GM18858 (cell line): ENCODE data around the gene CHPF2.

Experiments used
- ATAC-seq: cut with Tn5 transposase; IDR thresholded peaks from one replicate; pipeline ENCODE4 v1.9.1; 2021; ENCODE audit not compliant: unreplicated experiment

The CHPF2 gene

GRCh38 chr7:151245360-151246101 lies 13.2 kb downstream of the CHPF2 start:
- ATAC-seq, result no peak

- ATAC-seq, result no peak
Measured at GRCh38 chr7:151246102-151246850, 14.0 kb downstream of the CHPF2 start.

GRCh38 chr7:151246851-151247580 lies 14.7 kb downstream of the CHPF2 start:
- ATAC-seq, result no peak

- no peak for ATAC-seq
Measured at GRCh38 chr7:151247611-151248345, 15.5 kb downstream of the CHPF2 start.

GRCh38 chr7:151248346-151249033 lies 16.2 kb downstream of the CHPF2 start, which contains the start of gene SMARCD3:
TSS of gene SMARCD3 (minus strand) at chr7:151248694. CDS start at chr7:151248562, 132 bp downstream.
- ATAC-seq, result no peak

- ATAC-seq, result no peak
Measured at GRCh38 chr7:151249034-151249731, 16.9 kb downstream of the CHPF2 start.

GRCh38 chr7:151249732-151250072 lies 17.4 kb downstream of the CHPF2 start:
- ATAC-seq, result no peak

GRCh38 chr7:151250181-151251132 lies 18.2 kb downstream of the CHPF2 start:
- ATAC-seq, result no peak

- no peak for ATAC-seq
Measured at GRCh38 chr7:151251328-151251688, 19.0 kb downstream of the CHPF2 start.

- ATAC-seq, result no peak
Measured at GRCh38 chr7:151251689-151252560, 19.6 kb downstream of the CHPF2 start.

GRCh38 chr7:151252561-151252835 lies 20.2 kb downstream of the CHPF2 start:
- no peak for ATAC-seq

GRCh38 chr7:151252961-151253711 lies 20.9 kb downstream of the CHPF2 start:
- ATAC-seq, result no peak

GRCh38 chr7:151254316-151254715 lies 22.0 kb downstream of the CHPF2 start:
- no peak for ATAC-seq

GRCh38 chr7:151254851-151255250 lies 22.6 kb downstream of the CHPF2 start:
- no peak for ATAC-seq

GRCh38 chr7:151255390-151255789 lies 23.1 kb downstream of the CHPF2 start:
- ATAC-seq, result no peak

GRCh38 chr7:151256410-151257045 lies 24.2 kb downstream of the CHPF2 start:
- ATAC-seq, result no peak

GRCh38 chr7:151257990-151258389 lies 25.7 kb downstream of the CHPF2 start:
- no peak for ATAC-seq
